Vagina (tissue), 2 donors: ENCODE results near the gene TMX2.

Experiments
- CTCF ChIP-seq, 3 experiments: fragments of 450-650 bp in 2 of 3; fragments of 200-600 bp in 1 of 3; sonication (generic) in 1 of 3; IDR thresholded peaks; one replicate each; pipeline ENCODE4 v1.5.1; 2017 to 2019; ENCODE audit warnings: antibody characterized with exemption in 3 of 3, mild to moderate bottlenecking in 2 of 3, moderate library complexity in 2 of 3
- POLR2A ChIP-seq, 2 donors: fragments of 450-650 bp; IDR thresholded peaks; one replicate each; pipeline ENCODE4 v1.6.1; 2017; ENCODE audit warnings: antibody characterized with exemption in 2 of 2, mild to moderate bottlenecking in 2 of 2, moderate library complexity in 2 of 2
- POLR2AphosphoS5 ChIP-seq, 2 donors: sonication (generic); formaldehyde crosslinking; IDR thresholded peaks; one replicate each; pipeline ENCODE4 v1.9.0; 2017; ENCODE audit warnings: antibody characterized with exemption in 2 of 2, mild to moderate bottlenecking in 2 of 2, low read depth in 1 of 2; ENCODE audit not compliant: insufficient read depth in 1 of 2

DNA sequence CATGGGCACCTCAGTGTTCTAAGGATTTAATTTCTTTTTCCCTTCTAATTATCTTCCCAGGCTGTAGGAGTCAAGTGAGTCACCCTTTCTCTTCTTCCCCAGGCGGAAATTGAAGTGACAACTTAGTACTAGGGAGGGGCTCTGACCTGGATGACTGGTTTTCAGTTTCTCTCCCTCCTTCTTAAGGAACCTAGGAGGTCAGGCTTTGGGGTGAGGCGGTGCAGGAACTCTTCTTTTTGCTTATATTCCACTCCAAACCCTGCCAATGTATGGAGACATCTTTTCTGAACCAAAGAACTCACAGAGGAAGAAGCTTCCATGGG is 31.9 kb upstream of the TMX2 start:
- peak in 1 of 2 donors; percentile 53 for TF ChIP-seq POLR2AphosphoS5 (IDR thresholded peaks at IDR 0.05; ENCODE audit: insufficient read depth in 1 of 2, low read depth in 1 of 2)
- TF ChIP-seq CTCF (IDR thresholded peaks at IDR 0.05): no peak
- TF ChIP-seq POLR2A (IDR thresholded peaks at IDR 0.05): no peak
